ENCODE results near the gene SYTL5.

DNA sequence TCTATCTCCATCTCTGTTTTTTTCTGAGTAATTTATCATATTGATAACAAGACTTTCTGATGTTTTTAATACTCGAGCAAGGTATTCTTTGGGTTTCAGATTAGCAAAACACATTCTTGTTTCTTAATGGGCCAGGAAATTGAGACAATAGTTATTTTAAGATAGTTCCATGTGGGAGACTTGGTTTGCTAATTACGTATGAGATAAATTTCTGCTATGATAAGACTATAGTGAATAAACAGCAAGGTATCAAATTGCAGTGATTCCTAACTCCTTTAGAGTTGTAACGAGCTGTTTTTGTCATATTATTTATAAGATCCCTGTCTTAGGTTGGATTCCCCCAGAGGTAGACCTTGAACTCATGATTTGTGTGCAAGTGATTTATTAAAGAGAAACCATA is 38.3 kb downstream of the SYTL5 start:
- TF ChIP-seq POLR2AphosphoS5 (IDR thresholded peaks at IDR 0.05; ENCODE audit: borderline replicate concordance, low read depth, low read length) (no peak), EZH2 (IDR thresholded peaks at IDR 0.05) (no peak)

Measured in SK-N-MC (cell line).